Measurements from ENCODE around the gene TMED8. TPM values are rescaled to one million over a fixed set of nuclear protein-coding genes. Genes with fewer than 3 reads are reported as not detected.

TMED8 gene
- total and polyA plus RNA-seq, 2 of the 13 experiments (the other 11 are each of a cell fraction or from before 2014, with no cell fraction given), result 6.0 to 11.7 TPM

- no peak for TF ChIP-seq TRIM22 (IDR thresholded peaks at IDR 0.05)
- no peak; the same call in 1 of the 2 replicates for TF ChIP-seq ZNF547 (CRISPR knock-in tag; IDR thresholded peaks at IDR 0.05)
- no peak for TF ChIP-seq PAXIP1 (CRISPR knock-in tag; conservative IDR thresholded peaks at IDR 0.05)
- TF ChIP-seq ZNF569 (CRISPR knock-in tag; IDR thresholded peaks at IDR 0.05; ENCODE audit: borderline replicate concordance), result no peak
- TF ChIP-seq ZNF280B (CRISPR knock-in tag; IDR thresholded peaks at IDR 0.05; ENCODE audit: borderline replicate concordance), result 0 out of 2 replicates have a peak, but pooled peaks have one; percentile 59
- TF ChIP-seq ZNF414 (CRISPR knock-in tag; IDR thresholded peaks at IDR 0.05), result no peak
- TF ChIP-seq NR1H2 (CRISPR knock-in tag; IDR thresholded peaks at IDR 0.05; ENCODE audit: borderline replicate concordance, low read depth), result no peak
- peak; percentile 52; the same call in 1 of the 2 replicates for TF ChIP-seq KLF12 (CRISPR knock-in tag; IDR thresholded peaks at IDR 0.05; ENCODE audit: borderline replicate concordance)
- TF ChIP-seq ZNF33A (CRISPR knock-in tag; IDR thresholded peaks at IDR 0.05; ENCODE audit: borderline replicate concordance), result no peak
- TF ChIP-seq THAP7 (CRISPR knock-in tag; IDR thresholded peaks at IDR 0.05), result no peak
- no peak for TF ChIP-seq PCBP1 (IDR thresholded peaks at IDR 0.05; ENCODE audit: borderline replicate concordance, low read depth, low read length)
- peak; percentile 96 for TF ChIP-seq ARID4A (CRISPR knock-in tag; IDR thresholded peaks at IDR 0.05; ENCODE audit: borderline replicate concordance)
- TF ChIP-seq ZBTB1 (CRISPR knock-in tag; IDR thresholded peaks at IDR 0.05; ENCODE audit: borderline replicate concordance), result no peak
- no peak for TF ChIP-seq REL (CRISPR knock-in tag; conservative IDR thresholded peaks at IDR 0.05)
- no peak for TF ChIP-seq ZNF382 (CRISPR knock-in tag; IDR thresholded peaks at IDR 0.05; ENCODE audit: borderline replicate concordance)
Measured at GRCh38 chr14:77376771-77377501, at the start of gene TMED8, which contains the start of gene SAMD15 (continued).
